WTC11 (cell line): ENCODE results near the gene ELAVL1. TPM values are rescaled to one million over a fixed set of nuclear protein-coding genes. Genes with fewer than 3 reads are reported as not detected.
A peak's percentile ranks its signal among the peaks of the same experiment; 100 is the strongest.

Source experiments
- ATAC-seq: fragments of 200-7000 bp; cut with Tn5 transposase; 2 replicates; pipeline ENCODE4 v1.10.0; 2021; ENCODE audit warnings: mild to moderate bottlenecking, moderate library complexity
- CTCF ChIA-PET: fragments of 300-600 bp; sonication (Branson Sonifier 250); formaldehyde crosslinking; loops from one replicate; lab custom pipeline; 2021; ENCODE audit warnings: antibody characterized with exemption; lab: Charles Lee
- POLR2A ChIA-PET: fragments of 350-600 bp; sonication (Branson Sonifier 250); formaldehyde crosslinking; loops from one replicate; lab custom pipeline; 2021; ENCODE audit warnings: antibody characterized with exemption; lab: Charles Lee
- DNase-seq: peaks from one replicate; pipeline ENCODE4 v3.0.0; 2021; ENCODE audit warnings: low spot score
- H3K27ac Mint-ChIP-seq: 2 replicates; pipeline ENCODE4 v1.8.0; 2021; ENCODE audit warnings: mixed read lengths
- H3K27me3 Mint-ChIP-seq: 2 replicates; pipeline ENCODE4 v1.8.0; 2021; ENCODE audit warnings: low read depth, mild to moderate bottlenecking, moderate library complexity, mixed read lengths
- H3K36me3 Mint-ChIP-seq: 2 replicates; pipeline ENCODE4 v1.8.0; 2021; ENCODE audit warnings: mixed read lengths
- H3K4me1 Mint-ChIP-seq: 2 replicates; pipeline ENCODE4 v1.8.0; 2022; ENCODE audit warnings: mixed read lengths
- H3K4me3 Mint-ChIP-seq: 2 replicates; pipeline ENCODE4 v1.8.0; 2021; ENCODE audit warnings: mild to moderate bottlenecking, moderate library complexity, mixed read lengths
- H3K9me3 Mint-ChIP-seq: 2 replicates; pipeline ENCODE4 v1.8.0; 2021; ENCODE audit warnings: mixed read lengths
- FOXK1 ChIP-seq: sonication (generic); formaldehyde crosslinking; IDR thresholded peaks from 2 replicates; pipeline ENCODE4 v1.8.0; 2022; ENCODE audit warnings: mild to moderate bottlenecking, moderate library complexity, missing genetic modification reagents
- GRHL2 ChIP-seq: fragments of 250-450 bp; sonication (Bioruptor Pico); IDR thresholded peaks from 2 replicates; pipeline ENCODE4 v1.8.0; 2022; ENCODE audit warnings: mild to moderate bottlenecking, moderate library complexity; ENCODE audit not compliant: insufficient replicate concordance, severe bottlenecking
- MXD4 ChIP-seq: fragments of 250-450 bp; sonication (Bioruptor Pico); IDR thresholded peaks from 2 replicates; pipeline ENCODE4 v1.8.0; 2021; ENCODE audit warnings: mild to moderate bottlenecking, moderate library complexity, borderline replicate concordance
- RELA ChIP-seq: sonication (generic); formaldehyde crosslinking; IDR thresholded peaks from 2 replicates; pipeline ENCODE4 v1.8.1; 2022; ENCODE audit warnings: missing genetic modification reagents, mild to moderate bottlenecking, borderline replicate concordance
- SMAD3 ChIP-seq: sonication (generic); formaldehyde crosslinking; IDR thresholded peaks from 2 replicates; pipeline ENCODE4 v1.8.0; 2022; ENCODE audit warnings: missing genetic modification reagents, mild to moderate bottlenecking, borderline replicate concordance
- ZNF263 ChIP-seq: sonication (generic); formaldehyde crosslinking; IDR thresholded peaks from 2 replicates; pipeline ENCODE4 v1.8.1; 2022; ENCODE audit warnings: low read depth, mild to moderate bottlenecking, moderate library complexity, missing genetic modification reagents
- ZNF396 ChIP-seq: fragments of 250-450 bp; sonication (Bioruptor Pico); IDR thresholded peaks from 2 replicates; pipeline ENCODE4 v1.8.0; 2021; ENCODE audit warnings: mild to moderate bottlenecking, moderate library complexity, borderline replicate concordance
- ZNF423 ChIP-seq: fragments of 250-450 bp; sonication (Bioruptor Pico); IDR thresholded peaks from 2 replicates; pipeline ENCODE4 v2.1.2; 2022; ENCODE audit warnings: mild to moderate bottlenecking, moderate library complexity
- ZNF671 ChIP-seq: fragments of 250-450 bp; sonication (Bioruptor Pico); IDR thresholded peaks from 2 replicates; pipeline ENCODE4 v1.8.0; 2021; ENCODE audit warnings: mild to moderate bottlenecking
- total RNA-seq: library from RNA; stranded (reverse); gene quantifications from 3 replicates; pipeline ENCODE4 v1.2.3, GENCODE V29; 2021
- TF ChIP-seq, protein P1 (sequence below): sonication (generic); formaldehyde crosslinking; IDR thresholded peaks from 2 replicates; pipeline ENCODE4 v1.8.0; 2023; ENCODE audit warnings: missing genetic modification reagents
- TF ChIP-seq, protein P2 (sequence below): fragments of 250-450 bp; sonication (Bioruptor Pico); IDR thresholded peaks from 2 replicates; pipeline ENCODE4 v2.1.2; 2022; ENCODE audit warnings: mild to moderate bottlenecking, moderate library complexity
- TF ChIP-seq, protein P3 (sequence below): sonication (generic); formaldehyde crosslinking; IDR thresholded peaks from 2 replicates; pipeline ENCODE4 v1.8.1; 2023; ENCODE audit warnings: mild to moderate bottlenecking, missing genetic modification reagents, borderline replicate concordance
- TF ChIP-seq, protein P4 (sequence below): sonication (generic); formaldehyde crosslinking; IDR thresholded peaks from 2 replicates; pipeline ENCODE4 v1.8.1; 2022; ENCODE audit warnings: mild to moderate bottlenecking, missing genetic modification reagents, moderate library complexity, borderline replicate concordance
- TF ChIP-seq, protein P5 (sequence below): fragments of 250-450 bp; sonication (Bioruptor Pico); conservative IDR thresholded peaks from 2 replicates; pipeline ENCODE4 v1.9.0; 2021; ENCODE audit warnings: mild to moderate bottlenecking
- TF ChIP-seq, protein P6 (sequence below): sonication (generic); formaldehyde crosslinking; IDR thresholded peaks from 2 replicates; pipeline ENCODE4 v1.8.0; 2022; ENCODE audit warnings: missing genetic modification reagents

The ELAVL1 gene
- total RNA-seq, 1 experiment from 2014 or later: 160 TPM

DNA sequence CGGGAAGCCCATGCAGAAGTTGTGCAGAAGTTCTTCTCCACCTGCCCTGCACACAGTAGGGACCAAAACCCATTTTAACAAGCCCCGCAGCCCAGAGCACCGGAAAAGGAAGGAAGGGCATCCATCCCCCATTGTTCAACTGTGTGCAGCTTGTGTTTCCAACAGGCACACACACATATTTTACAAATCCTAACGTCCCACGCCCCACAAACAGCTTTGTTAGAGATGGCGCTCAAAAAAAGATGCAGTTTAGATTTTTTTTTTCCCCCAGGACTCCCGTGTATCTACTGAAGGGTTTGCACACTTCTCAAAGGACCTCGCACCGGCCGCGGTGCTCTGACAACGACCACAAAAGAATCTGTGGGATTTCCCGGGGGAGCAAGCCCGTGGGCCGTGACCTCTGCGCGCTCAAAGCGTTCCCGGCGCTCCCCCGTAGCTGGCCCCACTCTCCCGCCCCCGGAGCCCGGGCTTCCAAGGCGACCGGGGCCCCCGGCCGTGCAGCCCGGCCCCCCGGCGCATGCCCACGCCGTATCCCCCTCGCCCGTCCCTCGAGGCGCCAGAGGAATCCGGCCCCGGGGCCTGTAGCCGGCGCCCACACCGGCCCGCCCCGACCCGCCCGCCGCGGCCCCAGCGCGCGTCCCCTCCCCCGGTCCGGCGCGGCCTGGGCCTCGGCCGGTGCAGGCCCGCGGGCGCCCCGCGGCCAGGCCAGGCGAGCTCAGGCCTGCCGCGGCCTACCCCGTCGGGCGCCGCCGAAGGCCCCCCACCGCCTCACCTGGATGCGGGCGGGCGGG lies 523 bp downstream of the ELAVL1 start:
- no peak for ATAC-seq
- TF ChIP-seq, protein P1, sequence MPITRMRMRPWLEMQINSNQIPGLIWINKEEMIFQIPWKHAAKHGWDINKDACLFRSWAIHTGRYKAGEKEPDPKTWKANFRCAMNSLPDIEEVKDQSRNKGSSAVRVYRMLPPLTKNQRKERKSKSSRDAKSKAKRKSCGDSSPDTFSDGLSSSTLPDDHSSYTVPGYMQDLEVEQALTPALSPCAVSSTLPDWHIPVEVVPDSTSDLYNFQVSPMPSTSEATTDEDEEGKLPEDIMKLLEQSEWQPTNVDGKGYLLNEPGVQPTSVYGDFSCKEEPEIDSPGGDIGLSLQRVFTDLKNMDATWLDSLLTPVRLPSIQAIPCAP (CRISPR knock-in tag): no peak
- TF ChIP-seq ZNF396 (CRISPR knock-in tag) (no peak), ZNF263 (no peak), MXD4 (CRISPR knock-in tag) (no peak), ZNF671 (no peak), ZNF423 (CRISPR knock-in tag) (no peak), RELA (CRISPR knock-in tag) (no peak), SMAD3 (CRISPR knock-in tag) (no peak), FOXK1 (CRISPR knock-in tag) (no peak)
- TF ChIP-seq, protein P2, sequence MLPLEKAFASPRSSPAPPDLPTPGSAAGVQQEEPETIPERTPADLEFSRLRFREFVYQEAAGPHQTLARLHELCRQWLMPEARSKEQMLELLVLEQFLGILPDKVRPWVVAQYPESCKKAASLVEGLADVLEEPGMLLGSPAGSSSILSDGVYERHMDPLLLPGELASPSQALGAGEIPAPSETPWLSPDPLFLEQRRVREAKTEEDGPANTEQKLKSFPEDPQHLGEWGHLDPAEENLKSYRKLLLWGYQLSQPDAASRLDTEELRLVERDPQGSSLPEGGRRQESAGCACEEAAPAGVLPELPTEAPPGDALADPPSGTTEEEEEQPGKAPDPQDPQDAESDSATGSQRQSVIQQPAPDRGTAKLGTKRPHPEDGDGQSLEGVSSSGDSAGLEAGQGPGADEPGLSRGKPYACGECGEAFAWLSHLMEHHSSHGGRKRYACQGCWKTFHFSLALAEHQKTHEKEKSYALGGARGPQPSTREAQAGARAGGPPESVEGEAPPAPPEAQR (CRISPR knock-in tag): no peak
- TF ChIP-seq, protein P3, sequence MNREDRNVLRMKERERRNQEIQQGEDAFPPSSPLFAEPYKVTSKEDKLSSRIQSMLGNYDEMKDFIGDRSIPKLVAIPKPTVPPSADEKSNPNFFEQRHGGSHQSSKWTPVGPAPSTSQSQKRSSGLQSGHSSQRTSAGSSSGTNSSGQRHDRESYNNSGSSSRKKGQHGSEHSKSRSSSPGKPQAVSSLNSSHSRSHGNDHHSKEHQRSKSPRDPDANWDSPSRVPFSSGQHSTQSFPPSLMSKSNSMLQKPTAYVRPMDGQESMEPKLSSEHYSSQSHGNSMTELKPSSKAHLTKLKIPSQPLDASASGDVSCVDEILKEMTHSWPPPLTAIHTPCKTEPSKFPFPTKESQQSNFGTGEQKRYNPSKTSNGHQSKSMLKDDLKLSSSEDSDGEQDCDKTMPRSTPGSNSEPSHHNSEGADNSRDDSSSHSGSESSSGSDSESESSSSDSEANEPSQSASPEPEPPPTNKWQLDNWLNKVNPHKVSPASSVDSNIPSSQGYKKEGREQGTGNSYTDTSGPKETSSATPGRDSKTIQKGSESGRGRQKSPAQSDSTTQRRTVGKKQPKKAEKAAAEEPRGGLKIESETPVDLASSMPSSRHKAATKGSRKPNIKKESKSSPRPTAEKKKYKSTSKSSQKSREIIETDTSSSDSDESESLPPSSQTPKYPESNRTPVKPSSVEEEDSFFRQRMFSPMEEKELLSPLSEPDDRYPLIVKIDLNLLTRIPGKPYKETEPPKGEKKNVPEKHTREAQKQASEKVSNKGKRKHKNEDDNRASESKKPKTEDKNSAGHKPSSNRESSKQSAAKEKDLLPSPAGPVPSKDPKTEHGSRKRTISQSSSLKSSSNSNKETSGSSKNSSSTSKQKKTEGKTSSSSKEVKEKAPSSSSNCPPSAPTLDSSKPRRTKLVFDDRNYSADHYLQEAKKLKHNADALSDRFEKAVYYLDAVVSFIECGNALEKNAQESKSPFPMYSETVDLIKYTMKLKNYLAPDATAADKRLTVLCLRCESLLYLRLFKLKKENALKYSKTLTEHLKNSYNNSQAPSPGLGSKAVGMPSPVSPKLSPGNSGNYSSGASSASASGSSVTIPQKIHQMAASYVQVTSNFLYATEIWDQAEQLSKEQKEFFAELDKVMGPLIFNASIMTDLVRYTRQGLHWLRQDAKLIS (CRISPR knock-in tag): no peak
- TF ChIP-seq, protein P4, sequence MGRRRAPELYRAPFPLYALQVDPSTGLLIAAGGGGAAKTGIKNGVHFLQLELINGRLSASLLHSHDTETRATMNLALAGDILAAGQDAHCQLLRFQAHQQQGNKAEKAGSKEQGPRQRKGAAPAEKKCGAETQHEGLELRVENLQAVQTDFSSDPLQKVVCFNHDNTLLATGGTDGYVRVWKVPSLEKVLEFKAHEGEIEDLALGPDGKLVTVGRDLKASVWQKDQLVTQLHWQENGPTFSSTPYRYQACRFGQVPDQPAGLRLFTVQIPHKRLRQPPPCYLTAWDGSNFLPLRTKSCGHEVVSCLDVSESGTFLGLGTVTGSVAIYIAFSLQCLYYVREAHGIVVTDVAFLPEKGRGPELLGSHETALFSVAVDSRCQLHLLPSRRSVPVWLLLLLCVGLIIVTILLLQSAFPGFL (CRISPR knock-in tag): no peak
- TF ChIP-seq, protein P5, sequence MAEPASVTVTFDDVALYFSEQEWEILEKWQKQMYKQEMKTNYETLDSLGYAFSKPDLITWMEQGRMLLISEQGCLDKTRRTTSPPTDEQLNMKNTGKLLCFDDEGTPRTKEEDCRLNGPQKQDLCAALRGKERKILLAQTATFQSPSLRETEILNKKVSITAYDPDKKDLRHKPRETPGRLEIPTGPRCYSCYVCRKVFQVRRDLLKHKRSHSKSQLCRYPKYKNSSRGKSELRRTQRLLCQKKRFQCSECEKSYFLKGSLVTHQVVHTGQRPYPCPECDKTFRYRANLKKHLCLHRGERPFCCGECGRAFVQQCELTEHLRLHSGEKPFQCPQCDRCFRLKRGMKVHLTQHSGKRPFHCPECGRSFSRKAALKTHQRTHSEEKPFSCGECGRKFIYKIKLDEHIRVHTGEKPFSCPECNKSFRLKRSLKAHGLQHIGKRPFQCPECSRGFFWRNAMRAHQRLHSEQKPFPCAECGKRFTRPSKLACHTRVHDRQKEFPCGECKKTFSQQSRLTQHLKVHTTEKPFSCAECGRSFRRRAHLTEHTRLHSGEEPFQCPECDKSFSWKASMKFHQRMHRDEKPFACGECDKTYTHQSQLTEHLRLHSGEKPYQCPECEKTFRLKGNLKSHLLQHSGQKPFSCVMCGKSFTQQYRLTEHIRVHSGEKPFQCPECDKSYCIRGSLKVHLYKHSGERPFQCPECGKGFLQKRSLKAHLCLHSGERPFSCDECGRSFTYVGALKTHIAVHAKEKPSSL (CRISPR knock-in tag): no peak
- H3K4me1 Mint-ChIP-seq: peaks cover 31% of the 10 kb centered on the region
- no peaks in the 10 kb centered on the region for H3K9me3 Mint-ChIP-seq
- H3K27me3 Mint-ChIP-seq: no peaks in the 10 kb centered on the region
- peaks cover 20% of the 10 kb centered on the region for H3K36me3 Mint-ChIP-seq
- ChIA-PET POLR2A (interaction anchor here (0.5 to 1.5 kb wide), 4 partner anchors 24 to 63 kb away, joined by 3 to 7 read pairs (median 4); partner anchors contain the start of gene TIMM44), CTCF (interaction anchor here (1.9 kb wide), 1 partner anchor 61 kb away, joined by 10 read pairs; the partner anchor contains the start of gene TIMM44)
- H3K4me3 Mint-ChIP-seq: peak overlapping the region; percentile 98
- DNase-seq: no peak
- H3K27ac Mint-ChIP-seq: peak overlapping the region; percentile 97

DNA sequence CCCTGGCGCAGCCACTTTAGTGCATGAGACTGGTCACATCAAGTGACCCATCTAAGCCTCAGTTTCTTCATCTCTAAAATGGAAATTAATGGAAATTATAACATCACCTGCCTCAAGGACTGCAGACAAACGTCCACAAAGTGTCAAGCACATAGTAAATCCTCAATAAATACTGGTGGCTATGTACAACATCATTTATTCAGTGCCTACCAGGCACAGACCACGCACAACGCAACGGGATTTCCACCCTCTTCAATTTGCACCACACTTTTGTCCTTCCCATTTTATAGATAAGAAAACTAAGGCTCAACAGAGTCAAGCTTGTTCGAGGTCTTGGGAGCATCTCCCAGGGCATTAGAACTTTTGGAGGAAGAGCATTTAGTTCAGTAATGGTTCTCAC lies 1.4 kb downstream of the ELAVL1 start:
- Mint-ChIP-seq H3K9me3 (no peaks in the 10 kb centered on the region), H3K4me3 (peak overlapping the region; percentile 98), H3K36me3 (peaks cover 24% of the 10 kb centered on the region), H3K27me3 (no peaks in the 10 kb centered on the region), H3K4me1 (peaks cover 31% of the 10 kb centered on the region), H3K27ac (peak overlapping the region; percentile 97)
- no peak for ATAC-seq
- TF ChIP-seq, protein P1 (CRISPR knock-in tag): no peak
- TF ChIP-seq GRHL2 (CRISPR knock-in tag) (no peak), SMAD3 (CRISPR knock-in tag) (no peak)
- TF ChIP-seq, protein P6, sequence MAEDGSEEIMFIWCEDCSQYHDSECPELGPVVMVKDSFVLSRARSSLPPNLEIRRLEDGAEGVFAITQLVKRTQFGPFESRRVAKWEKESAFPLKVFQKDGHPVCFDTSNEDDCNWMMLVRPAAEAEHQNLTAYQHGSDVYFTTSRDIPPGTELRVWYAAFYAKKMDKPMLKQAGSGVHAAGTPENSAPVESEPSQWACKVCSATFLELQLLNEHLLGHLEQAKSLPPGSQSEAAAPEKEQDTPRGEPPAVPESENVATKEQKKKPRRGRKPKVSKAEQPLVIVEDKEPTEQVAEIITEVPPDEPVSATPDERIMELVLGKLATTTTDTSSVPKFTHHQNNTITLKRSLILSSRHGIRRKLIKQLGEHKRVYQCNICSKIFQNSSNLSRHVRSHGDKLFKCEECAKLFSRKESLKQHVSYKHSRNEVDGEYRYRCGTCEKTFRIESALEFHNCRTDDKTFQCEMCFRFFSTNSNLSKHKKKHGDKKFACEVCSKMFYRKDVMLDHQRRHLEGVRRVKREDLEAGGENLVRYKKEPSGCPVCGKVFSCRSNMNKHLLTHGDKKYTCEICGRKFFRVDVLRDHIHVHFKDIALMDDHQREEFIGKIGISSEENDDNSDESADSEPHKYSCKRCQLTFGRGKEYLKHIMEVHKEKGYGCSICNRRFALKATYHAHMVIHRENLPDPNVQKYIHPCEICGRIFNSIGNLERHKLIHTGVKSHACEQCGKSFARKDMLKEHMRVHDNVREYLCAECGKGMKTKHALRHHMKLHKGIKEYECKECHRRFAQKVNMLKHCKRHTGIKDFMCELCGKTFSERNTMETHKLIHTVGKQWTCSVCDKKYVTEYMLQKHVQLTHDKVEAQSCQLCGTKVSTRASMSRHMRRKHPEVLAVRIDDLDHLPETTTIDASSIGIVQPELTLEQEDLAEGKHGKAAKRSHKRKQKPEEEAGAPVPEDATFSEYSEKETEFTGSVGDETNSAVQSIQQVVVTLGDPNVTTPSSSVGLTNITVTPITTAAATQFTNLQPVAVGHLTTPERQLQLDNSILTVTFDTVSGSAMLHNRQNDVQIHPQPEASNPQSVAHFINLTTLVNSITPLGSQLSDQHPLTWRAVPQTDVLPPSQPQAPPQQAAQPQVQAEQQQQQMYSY (CRISPR knock-in tag): no peak
- DNase-seq: no peak
- POLR2A ChIA-PET: no interaction called here
- CTCF ChIA-PET: no interaction called here
